ENCODE measurements around the gene KRTAP4-16. TPM values are rescaled to one million over a fixed set of nuclear protein-coding genes. Genes with fewer than 3 reads are reported as not detected.
"Not testable (repeated sequence)": the region's sequence is repeated elsewhere in the genome, so short reads cannot be mapped to it uniquely, and the experiment has no call there.

KRTAP4-16 gene
- total RNA-seq, 1 experiment from 2014 or later, result not detected

GRCh38 chr17:41149652-41149985, 47.6 kb upstream of the KRTAP4-16 start, which contains the start of gene KRTAP4-5:
KRTAP4-5 (minus strand) TSS chr17:41149825; CDS start chr17:41149767, 58 bp downstream.
- POLR2A ChIA-PET (ENCODE audit: unreplicated experiment), result no interaction called here
- Histone ChIP-seq H3K4me3 (no peak within 1 kb of the TSS), H3K4me1 (replicated peaks; ENCODE audit: insufficient read depth) (no peaks in the 10 kb centered on the region), H3K9me2 (ENCODE audit: insufficient read depth) (no peaks in the 10 kb centered on the region), H4K20me1 (ENCODE audit: insufficient read depth) (no peaks in the 10 kb centered on the region), H3K27me3 (ENCODE audit: insufficient read depth, low read depth) (no peaks in the 10 kb centered on the region), H3K9me3 (ENCODE audit: insufficient read depth, low read depth) (peaks cover 3% of the 10 kb centered on the region; the same call in 1 of the 2 replicates), H3K4me2 (no peak within 1 kb of the TSS), H3K27ac (no peak within 1 kb of the TSS), H3K36me3 (ENCODE audit: low read depth) (no peaks in the 10 kb centered on the region), H3F3A (ENCODE audit: insufficient read depth, low read depth) (no peaks in the 10 kb centered on the region), H3K79me2 (ENCODE audit: low read depth) (no peaks in the 10 kb centered on the region), H2AFZ (no peak within 1 kb of the TSS)
- no peak for DNase-seq
- CTCF ChIA-PET, result no interaction called here
- no TSS peak for BruUV-seq (replicated peaks)
- intact Hi-C loops (cut with micrococcal nuclease; ENCODE audit: unreplicated experiment), result no loop called here
- no peak for TF ChIP-seq CTCF (conservative IDR thresholded peaks at IDR 0.05)
- TF ChIP-seq EZH2 (IDR thresholded peaks at IDR 0.05; ENCODE audit: low read depth), result no peak

- H3K4me3 ChIP-seq; H4K20me1 ChIP-seq (ENCODE audit: insufficient read depth); POLR2A ChIA-PET (ENCODE audit: unreplicated experiment); H3K4me2 ChIP-seq; H3K9me3 ChIP-seq (ENCODE audit: insufficient read depth, low read depth); DNase-seq; H3K27ac ChIP-seq; H3F3A ChIP-seq (ENCODE audit: insufficient read depth, low read depth); intact Hi-C loops (cut with micrococcal nuclease; ENCODE audit: unreplicated experiment); H3K27me3 ChIP-seq (ENCODE audit: insufficient read depth, low read depth); H3K79me2 ChIP-seq (ENCODE audit: low read depth); H3K36me3 ChIP-seq (ENCODE audit: low read depth); H3K9me2 ChIP-seq (ENCODE audit: insufficient read depth); CTCF ChIA-PET; H3K4me1 ChIP-seq (replicated peaks; ENCODE audit: insufficient read depth); H2AFZ ChIP-seq; BruUV-seq (replicated peaks): not testable (repeated sequence)
These were observed 47.1 kb upstream of the KRTAP4-16 start for GRCh38 chr17:41148971-41149651.

GRCh38 chr17:41147531-41148204, 45.7 kb upstream of the KRTAP4-16 start:
- Histone ChIP-seq H4K20me1 (ENCODE audit: insufficient read depth) (no peaks in the 10 kb centered on the region), H3K36me3 (ENCODE audit: low read depth) (no peaks in the 10 kb centered on the region), H3K79me2 (ENCODE audit: low read depth) (no peaks in the 10 kb centered on the region), H3K9me2 (ENCODE audit: insufficient read depth) (no peaks in the 10 kb centered on the region), H3K27me3 (ENCODE audit: insufficient read depth, low read depth) (no peaks in the 10 kb centered on the region), H3K27ac (no peak overlapping the region), H3K4me2 (no peak overlapping the region), H3F3A (ENCODE audit: insufficient read depth, low read depth) (no peaks in the 10 kb centered on the region), H3K4me1 (replicated peaks; ENCODE audit: insufficient read depth) (no peaks in the 10 kb centered on the region), H3K4me3 (no peak overlapping the region), H2AFZ (no peak overlapping the region), H3K9me3 (ENCODE audit: insufficient read depth, low read depth) (peaks cover 11% of the 10 kb centered on the region)
- POLR2A ChIA-PET (ENCODE audit: unreplicated experiment), result no interaction called here
- DNase-seq, result no peak
- intact Hi-C loops (cut with micrococcal nuclease; ENCODE audit: unreplicated experiment), result no loop called here
- no TSS peak for BruUV-seq (replicated peaks)
- CTCF ChIA-PET, result no interaction called here
- TF ChIP-seq CTCF (conservative IDR thresholded peaks at IDR 0.05) (no peak), EZH2 (IDR thresholded peaks at IDR 0.05; ENCODE audit: low read depth) (no peak)

Measured in PC-9 (cell line).